HCT116 (cell line): ENCODE data around the gene SLFN5. TPM values are rescaled to one million over a fixed set of nuclear protein-coding genes. Genes with fewer than 3 reads are reported as not detected.

Source experiments
- ATAC-seq: fragments of 200-7000 bp; cut with Tn5 transposase; 2 replicates; pipeline ENCODE4 v1.9.1; 2020; ENCODE audit warnings: mild to moderate bottlenecking, moderate library complexity
- BruUV-seq: library from RNA; stranded (reverse); fragments of 400-500 nt; replicated peaks from 2 replicates; lab custom pipeline; 2021; lab: Mats Ljungman, UMichigan
- CTCF ChIA-PET: fragments of 300-600 bp; sonication (Branson Sonifier 250); formaldehyde crosslinking; loops from one replicate; lab custom pipeline; 2021; ENCODE audit warnings: antibody characterized with exemption; lab: Charles Lee
- POLR2A ChIA-PET: fragments of 300-600, 350-600 bp; sonication (Branson Sonifier 250); formaldehyde crosslinking; loops from one replicate; lab custom pipeline; 2021; ENCODE audit warnings: antibody characterized with exemption; lab: Charles Lee
- RAD21 ChIA-PET, 2 experiments: fragments of 300-600 bp; sonication (Branson Sonifier 250); formaldehyde crosslinking; loops; one replicate each; lab custom pipeline; 2023; ENCODE audit warnings: low total read pairs in 2 of 2; ENCODE audit not compliant: uncharacterized antibody in 2 of 2, unreplicated experiment in 2 of 2, low non-redundant PET in 1 of 2; lab: Charles Lee
- DNase-seq: peaks from one replicate; pipeline ENCODE4 v3.0.0-alpha.2; 2010; ENCODE audit warnings: low read depth, low spot score
- H2AFZ ChIP-seq: fragments of 200-600 bp; shearing (Covaris generic), sonication (generic); 2 replicates; pipeline ENCODE4 v1.6.1; 2017; ENCODE audit warnings: low read depth, mixed run types, mixed read lengths, antibody characterized with exemption, low read length; ENCODE audit not compliant: poor library complexity, severe bottlenecking
- H3K27ac ChIP-seq: 2 replicates; pipeline ENCODE4 v1.5.1; 2012; ENCODE audit warnings: low read depth, low read length
- H3K27me3 ChIP-seq: fragments of 200-600 bp; sonication (generic); 2 replicates; pipeline ENCODE4 v1.6.1; 2016; ENCODE audit warnings: mixed run types, low read length, mixed read lengths; ENCODE audit not compliant: insufficient read depth
- H3K36me3 ChIP-seq, 2 experiments: fragments of 200-500 bp in 1 of 2; fragments of 200-600 bp in 1 of 2; sonication (Bioruptor generic) in 1 of 2; sonication (generic) in 1 of 2; 2 replicates each; pipeline versions ENCODE4 v1.5.1 to v1.6.1; 2014 to 2016; ENCODE audit warnings: low read length in 2 of 2, inconsistent platforms in 1 of 2, mixed read lengths in 1 of 2, mixed run types in 1 of 2; ENCODE audit not compliant: insufficient read depth in 2 of 2, control insufficient read depth in 1 of 2
- H3K4me1 ChIP-seq, 2 experiments: fragments of 200-600 bp in 1 of 2; sonication (generic) in 1 of 2; 2 replicates each; pipeline versions ENCODE4 v1.5.1 to v1.6.1; 2012 to 2017; ENCODE audit warnings: low read length in 2 of 2, inconsistent platforms in 1 of 2, mild to moderate bottlenecking in 1 of 2, mixed read lengths in 1 of 2, mixed run types in 1 of 2, moderate library complexity in 1 of 2; ENCODE audit not compliant: insufficient read depth in 2 of 2, control insufficient read depth in 1 of 2
- H3K4me2 ChIP-seq: fragments of 200-600 bp; sonication (generic); 2 replicates; pipeline ENCODE4 v1.6.1; 2017; ENCODE audit warnings: mixed run types, low read length, mixed read lengths
- H3K4me3 ChIP-seq, 2 experiments: fragments of 200-600 bp in 1 of 2; sonication (generic) in 1 of 2; replicated peaks in 1 of 2; 2 replicates each; pipeline ENCODE4 v1.5.1; 2011 to 2016; ENCODE audit warnings: low read length in 2 of 2, control low read depth in 1 of 2, low read depth in 1 of 2, mild to moderate bottlenecking in 1 of 2, mixed read lengths in 1 of 2, mixed run types in 1 of 2
- H3K79me2 ChIP-seq: fragments of 200-600 bp; sonication (generic); 2 replicates; pipeline ENCODE4 v1.6.1; 2017; ENCODE audit warnings: mild to moderate bottlenecking, mixed run types, low read length, moderate library complexity, mixed read lengths; ENCODE audit not compliant: insufficient read depth
- H3K9ac ChIP-seq: fragments of 200-600 bp; sonication (generic); 2 replicates; pipeline ENCODE4 v1.6.1; 2016; ENCODE audit warnings: low read length, mixed read lengths
- H3K9me2 ChIP-seq: fragments of 200-600 bp; sonication (generic), shearing (Covaris generic); 2 replicates; pipeline ENCODE4 v1.6.1; 2017; ENCODE audit warnings: mixed run types, mild to moderate bottlenecking, moderate library complexity; ENCODE audit not compliant: insufficient read depth
- H3K9me3 ChIP-seq, 2 experiments: fragments of 200-500 bp in 1 of 2; fragments of 200-600 bp in 1 of 2; sonication (Bioruptor generic) in 1 of 2; sonication (generic) in 1 of 2; 2 replicates each; pipeline ENCODE4 v1.6.1; 2014 to 2017; ENCODE audit warnings: low read length in 2 of 2, mixed read lengths in 2 of 2, inconsistent platforms in 1 of 2, low read depth in 1 of 2, mild to moderate bottlenecking in 1 of 2, mixed run types in 1 of 2, moderate library complexity in 1 of 2; ENCODE audit not compliant: control insufficient read depth in 1 of 2, insufficient read depth in 1 of 2
- H4K20me1 ChIP-seq: fragments of 200-600 bp; sonication (generic), shearing (Covaris generic); 2 replicates; pipeline ENCODE4 v1.6.1; 2017; ENCODE audit warnings: mixed run types, mild to moderate bottlenecking, moderate library complexity; ENCODE audit not compliant: insufficient read depth
- ATF3 ChIP-seq: IDR thresholded peaks from 2 replicates; pipeline ENCODE4 v1.6.1; 2012
- CBX3 ChIP-seq: IDR thresholded peaks from 2 replicates; pipeline ENCODE4 v1.6.1; 2012; ENCODE audit warnings: low read depth
- CEBPB ChIP-seq: IDR thresholded peaks from 2 replicates; pipeline ENCODE4 v1.6.1; 2012; ENCODE audit warnings: low read depth
- ELF1 ChIP-seq: IDR thresholded peaks from 2 replicates; pipeline ENCODE4 v1.6.1; 2012; ENCODE audit warnings: low read depth, borderline replicate concordance
- EZH2 ChIP-seq: fragments of 200-600 bp; sonication (generic); IDR thresholded peaks from 2 replicates; pipeline ENCODE4 v1.6.1; 2017; ENCODE audit warnings: antibody characterized with exemption, mixed run types
- EZH2phosphoT487 ChIP-seq: fragments of 200-600 bp; IDR thresholded peaks from 2 replicates; pipeline ENCODE4 v1.6.1; 2018; ENCODE audit warnings: antibody characterized with exemption, borderline replicate concordance
- MAX ChIP-seq: IDR thresholded peaks from 2 replicates; pipeline ENCODE4 v1.6.1; 2012
- POLR2A ChIP-seq: IDR thresholded peaks from 2 replicates; pipeline ENCODE4 v1.7.0; 2011; ENCODE audit warnings: borderline replicate concordance; ENCODE audit not compliant: insufficient read depth, insufficient read length; ENCODE audit errors: extremely low read depth
- POLR2AphosphoS5 ChIP-seq: IDR thresholded peaks from 2 replicates; pipeline ENCODE4 v1.6.1; 2011; ENCODE audit warnings: mild to moderate bottlenecking, low read depth, low read length, moderate library complexity
- RAD21 ChIP-seq: IDR thresholded peaks from 2 replicates; pipeline ENCODE4 v1.6.1; 2012; ENCODE audit warnings: low read depth, mild to moderate bottlenecking
- REST ChIP-seq: IDR thresholded peaks from 2 replicates; pipeline ENCODE4 v1.6.1; 2012; ENCODE audit warnings: low read depth
- SIN3A ChIP-seq: IDR thresholded peaks from 2 replicates; pipeline ENCODE4 v1.6.1; 2012; ENCODE audit warnings: low read depth
- SP1 ChIP-seq: IDR thresholded peaks from 2 replicates; pipeline ENCODE4 v1.6.1; 2012; ENCODE audit warnings: low read depth
- SRF ChIP-seq: IDR thresholded peaks from 2 replicates; pipeline ENCODE4 v1.6.1; 2012; ENCODE audit warnings: low read depth
- TCF7L2 ChIP-seq: IDR thresholded peaks from 2 replicates; pipeline ENCODE4 v1.7.0; 2011; ENCODE audit warnings: borderline replicate concordance, inconsistent platforms; ENCODE audit not compliant: insufficient read depth, insufficient read length; ENCODE audit errors: extremely low read depth
- YY1 ChIP-seq: IDR thresholded peaks from 2 replicates; pipeline ENCODE4 v1.6.1; 2011; ENCODE audit warnings: low read length, low read depth, moderate library complexity, mild to moderate bottlenecking; ENCODE audit not compliant: insufficient replicate concordance; ENCODE audit errors: extremely low read depth
- ZBTB33 ChIP-seq: IDR thresholded peaks from 2 replicates; pipeline ENCODE4 v1.6.1; 2011; ENCODE audit warnings: mild to moderate bottlenecking, low read length, moderate library complexity; ENCODE audit not compliant: insufficient replicate concordance; ENCODE audit errors: extremely low read depth
- ZNF274 ChIP-seq: fragments of 200-500 bp; sonication (Bioruptor generic); IDR thresholded peaks from 2 replicates; pipeline ENCODE4 v1.6.1; 2014; ENCODE audit warnings: mild to moderate bottlenecking, low read depth, low read length, inconsistent platforms
- intact Hi-C: fragments of 100-400 bp; cut with micrococcal nuclease; formaldehyde crosslinking; loops from 2 replicates; pipeline ENCODE4 v1.10.0; 2022
- total RNA-seq: library from RNA; stranded (reverse); gene quantifications from one replicate; pipeline ENCODE4 v1.2.1, GENCODE V29; 2021; ENCODE audit not compliant: unreplicated experiment
- TF ChIP-seq, protein P1 (sequence below), 3 experiments: fragments of 200-600 bp in 1 of 3; sonication (generic) in 1 of 3; IDR thresholded peaks in 2 of 3; conservative IDR thresholded peaks in 1 of 3; 2 replicates each; pipeline ENCODE4 v1.5.1; 2012 to 2017; ENCODE audit warnings: low read depth in 2 of 3, low read length in 2 of 3, antibody characterized with exemption in 1 of 3, borderline replicate concordance in 1 of 3, control low read depth in 1 of 3, mild to moderate bottlenecking in 1 of 3, mixed read lengths in 1 of 3, mixed run types in 1 of 3, moderate library complexity in 1 of 3; ENCODE audit not compliant: insufficient read depth in 1 of 3

Gene SLFN5
- total RNA-seq, 1 experiment from 2014 or later = 23.7 TPM

GRCh38 chr17:35257208-35257659, 14.4 kb downstream of the SLFN5 start:
- Histone ChIP-seq H3K4me2 (peak overlapping the region; percentile 42), H3K9me3 (no peaks in the 10 kb centered on the region), H3K27ac (peak overlapping the region; percentile 34; the same call in 1 of the 2 replicates), H3K9ac (no peak overlapping the region), H3K4me1 (peaks cover 36 to 46% of the 10 kb centered on the region in 2 experiments), H3K27me3 (peaks cover 6% of the 10 kb centered on the region; the same call in 1 of the 2 replicates), H3K36me3 (no peaks in the 10 kb centered on the region), H3K79me2 (no peaks in the 10 kb centered on the region), H3K9me2 (no peaks in the 10 kb centered on the region), H2AFZ (no peak overlapping the region), H3K4me3 (no peak overlapping the region), H4K20me1 (no peaks in the 10 kb centered on the region)
- ChIA-PET RAD21 (no interaction called here), CTCF (interaction anchor here (1.0 to 1.2 kb wide), 2 partner anchors 281 to 282 kb away, joined by 3 read pairs; no protein-coding TSS in a partner anchor), POLR2A (interaction anchor here (1.1 to 1.7 kb wide), 4 partner anchors 10 to 14 kb away, joined by 3 to 12 read pairs (median 4); partner anchors contain the start of gene SLFN5)
- DNase-seq = peak; percentile 59
- ATAC-seq = peak; percentile 46
- BruUV-seq = no TSS peak
- intact Hi-C loops = loop anchor here (5.0 kb wide), 1 partner anchor 280 kb away; the partner anchor contains the start of gene SLFN12L
- TF ChIP-seq SRF = no peak
- TF ChIP-seq ZBTB33 = no peak
- 0 out of 2 replicates have a peak, but pooled peaks have one; percentile 36 for TF ChIP-seq CBX3
- peak; percentile 64; the same call in 1 of the 2 replicates for TF ChIP-seq SIN3A
- TF ChIP-seq RAD21 = no peak
- no peak for TF ChIP-seq ELF1
- TF ChIP-seq ZNF274 = no peak
- TF ChIP-seq, protein P1, sequence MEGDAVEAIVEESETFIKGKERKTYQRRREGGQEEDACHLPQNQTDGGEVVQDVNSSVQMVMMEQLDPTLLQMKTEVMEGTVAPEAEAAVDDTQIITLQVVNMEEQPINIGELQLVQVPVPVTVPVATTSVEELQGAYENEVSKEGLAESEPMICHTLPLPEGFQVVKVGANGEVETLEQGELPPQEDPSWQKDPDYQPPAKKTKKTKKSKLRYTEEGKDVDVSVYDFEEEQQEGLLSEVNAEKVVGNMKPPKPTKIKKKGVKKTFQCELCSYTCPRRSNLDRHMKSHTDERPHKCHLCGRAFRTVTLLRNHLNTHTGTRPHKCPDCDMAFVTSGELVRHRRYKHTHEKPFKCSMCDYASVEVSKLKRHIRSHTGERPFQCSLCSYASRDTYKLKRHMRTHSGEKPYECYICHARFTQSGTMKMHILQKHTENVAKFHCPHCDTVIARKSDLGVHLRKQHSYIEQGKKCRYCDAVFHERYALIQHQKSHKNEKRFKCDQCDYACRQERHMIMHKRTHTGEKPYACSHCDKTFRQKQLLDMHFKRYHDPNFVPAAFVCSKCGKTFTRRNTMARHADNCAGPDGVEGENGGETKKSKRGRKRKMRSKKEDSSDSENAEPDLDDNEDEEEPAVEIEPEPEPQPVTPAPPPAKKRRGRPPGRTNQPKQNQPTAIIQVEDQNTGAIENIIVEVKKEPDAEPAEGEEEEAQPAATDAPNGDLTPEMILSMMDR (IDR thresholded peaks at IDR 0.05 in 2 of 3, conservative IDR thresholded peaks at IDR 0.05 in 1 of 3; ENCODE audit: borderline replicate concordance in 1 of 3, insufficient read depth in 1 of 3, low read depth in 2 of 3, low read length in 2 of 3) = no peak
- TF ChIP-seq TCF7L2 = peak; percentile 59
- TF ChIP-seq YY1 = no peak
- TF ChIP-seq POLR2A = no peak
- TF ChIP-seq EZH2phosphoT487 = no peak
- TF ChIP-seq CEBPB = peak; percentile 60; the same call in 1 of the 2 replicates
- TF ChIP-seq ATF3 = no peak
- no peak for TF ChIP-seq MAX
- TF ChIP-seq SP1 = peak; percentile 52
- peak; percentile 40; the same call in 1 of the 2 replicates for TF ChIP-seq POLR2AphosphoS5
- TF ChIP-seq REST = no peak
- TF ChIP-seq EZH2 = no peak
